Neuronal stem cell (in vitro differentiated cells): Measurements from ENCODE around the gene DTL.

Experiments used
- DNase-seq: peaks from one replicate; pipeline ENCODE4 v3.0.0-alpha.2; 2013; ENCODE audit warnings: low spot score
- H2AFZ ChIP-seq: one replicate; pipeline ENCODE4 v1.6.1; 2013; ENCODE audit warnings: mild to moderate bottlenecking, low read length, inconsistent platforms
- H2AK5ac ChIP-seq: 2 replicates; pipeline ENCODE4 v1.6.1; 2013; ENCODE audit warnings: low read depth, mild to moderate bottlenecking, inconsistent platforms, low read length, moderate library complexity, mixed read lengths
- H2BK120ac ChIP-seq: 2 replicates; pipeline ENCODE4 v1.6.1; 2013; ENCODE audit warnings: low read depth, mild to moderate bottlenecking, inconsistent platforms, low read length, moderate library complexity, mixed read lengths
- H2BK12ac ChIP-seq: one replicate; pipeline ENCODE4 v1.6.1; 2013; ENCODE audit warnings: low read length, inconsistent platforms
- H2BK15ac ChIP-seq: 2 replicates; pipeline ENCODE4 v1.6.1; 2013; ENCODE audit warnings: mild to moderate bottlenecking, low read length, inconsistent platforms, mixed read lengths
- H2BK5ac ChIP-seq: one replicate; pipeline ENCODE4 v1.6.1; 2013; ENCODE audit warnings: inconsistent platforms, mild to moderate bottlenecking, low read length, moderate library complexity
- H3K14ac ChIP-seq: one replicate; pipeline ENCODE4 v1.6.1; 2013; ENCODE audit warnings: low read length, inconsistent platforms
- H3K18ac ChIP-seq: 2 replicates; pipeline ENCODE4 v1.6.1; 2013; ENCODE audit warnings: low read length, inconsistent platforms
- H3K23ac ChIP-seq: 2 replicates; pipeline ENCODE4 v1.6.1; 2013; ENCODE audit warnings: low read depth, mild to moderate bottlenecking, mixed read lengths, low read length, inconsistent platforms; ENCODE audit not compliant: poor library complexity
- H3K27ac ChIP-seq: replicated peaks from 3 replicates; pipeline ENCODE4 v1.5.1; 2013; ENCODE audit warnings: low read length, inconsistent platforms
- H3K27me3 ChIP-seq, 3 experiments: 2 replicates each; pipeline ENCODE4 v1.6.1; 2013; ENCODE audit warnings: low read length in 3 of 3, mild to moderate bottlenecking in 2 of 3, inconsistent platforms in 1 of 3, low read depth in 1 of 3, mixed read lengths in 1 of 3, moderate library complexity in 1 of 3; ENCODE audit not compliant: control insufficient read depth in 3 of 3, insufficient read depth in 3 of 3
- H3K36me3 ChIP-seq, 2 donors: replicated peaks in 1 of 2; 2 replicates each; pipeline ENCODE4 v1.6.1; 2013; ENCODE audit warnings: low read length in 2 of 2; ENCODE audit not compliant: control insufficient read depth in 2 of 2, insufficient read depth in 2 of 2
- H3K4ac ChIP-seq: 2 replicates; pipeline ENCODE4 v1.6.1; 2013; ENCODE audit warnings: inconsistent platforms, mild to moderate bottlenecking, low read length, moderate library complexity
- H3K4me1 ChIP-seq, 2 donors: 1 replicate in 1 of 2; 2 replicates in 1 of 2; pipeline ENCODE4 v1.6.1; 2013; ENCODE audit warnings: low read length in 2 of 2, low read depth in 1 of 2; ENCODE audit not compliant: control insufficient read depth in 2 of 2, insufficient read depth in 1 of 2
- H3K4me2 ChIP-seq: one replicate; pipeline ENCODE4 v1.6.1; 2013; ENCODE audit warnings: mild to moderate bottlenecking, low read length, inconsistent platforms; ENCODE audit not compliant: insufficient read depth, poor library complexity, severe bottlenecking
- H3K4me3 ChIP-seq, 2 donors: 2 replicates each; pipeline ENCODE4 v1.5.1; 2013; ENCODE audit warnings: low read length in 2 of 2, mild to moderate bottlenecking in 2 of 2, inconsistent platforms in 1 of 2, moderate library complexity in 1 of 2
- H3K79me1 ChIP-seq: one replicate; pipeline ENCODE4 v1.6.1; 2013; ENCODE audit warnings: low read depth, mild to moderate bottlenecking, inconsistent platforms, low read length, moderate library complexity
- H3K9ac ChIP-seq: one replicate; pipeline ENCODE4 v1.6.1; 2013; ENCODE audit warnings: mild to moderate bottlenecking, low read depth, low read length, inconsistent platforms; ENCODE audit not compliant: poor library complexity
- H3K9me3 ChIP-seq, 2 donors: replicated peaks in 1 of 2; 2 replicates each; pipeline versions ENCODE3 to v1.6.1; 2013; ENCODE audit warnings: low read length in 2 of 2, mild to moderate bottlenecking in 2 of 2, inconsistent platforms in 1 of 2, low read depth in 1 of 2, mixed read lengths in 1 of 2, moderate library complexity in 1 of 2; ENCODE audit not compliant: control insufficient read depth in 2 of 2, insufficient read depth in 1 of 2
- H4K8ac ChIP-seq: one replicate; pipeline ENCODE4 v1.6.1; 2013; ENCODE audit warnings: low read depth, mild to moderate bottlenecking, inconsistent platforms, low read length, moderate library complexity
- H4K91ac ChIP-seq: one replicate; pipeline ENCODE4 v1.6.1; 2013; ENCODE audit warnings: low read length, low read depth, mild to moderate bottlenecking, inconsistent platforms; ENCODE audit not compliant: poor library complexity
- WGBS, 2 donors: extraction: QIAGEN DNeasy Blood & Tissue Kit; methylation state at CpG; one replicate each; pipeline ENCODE4 v1.1.7; 2013; ENCODE audit warnings: missing lambda C conversion rate in 2 of 2, mixed read lengths in 1 of 2; ENCODE audit not compliant: insufficient read length in 2 of 2, insufficient replicate concordance in 1 of 2; ENCODE audit errors: extremely low coverage in 2 of 2; 5-methylcytosine and 5-hydroxymethylcytosine counted together

The DTL gene

DNA sequence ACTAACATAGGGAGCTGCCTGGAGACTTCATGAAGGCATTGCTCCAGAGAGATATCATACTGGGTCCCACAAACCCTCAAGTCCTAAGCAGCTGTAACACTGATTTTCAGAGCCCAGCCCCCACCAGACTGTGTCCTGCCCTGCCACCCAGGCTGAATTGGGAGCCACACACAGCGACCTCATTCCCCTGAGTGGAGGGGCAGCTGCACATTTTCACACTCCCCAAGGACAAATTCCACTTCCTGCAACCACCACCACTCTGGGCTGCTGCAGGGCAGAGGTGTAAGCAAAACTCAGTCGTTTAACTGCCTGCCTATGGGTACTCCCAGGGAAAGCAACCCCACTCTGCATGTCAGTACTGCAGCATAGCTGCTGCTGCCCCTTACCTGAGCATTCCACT lies 19.8 kb downstream of the DTL start:
- Histone ChIP-seq H3K27ac (no peak overlapping the region), H3K27me3 (no peaks in the 10 kb centered on the region), H2BK15ac (no peak overlapping the region), H3K23ac (no peak overlapping the region), H3K79me1 (no peaks in the 10 kb centered on the region), H3K4me2 (no peak overlapping the region), H2BK5ac (no peak overlapping the region), H3K4ac (no peak overlapping the region), H2BK12ac (no peak overlapping the region), H3K9me3 (peaks cover 16 to 53% of the 10 kb centered on the region in 2 donors), H4K8ac (no peak overlapping the region), H3K14ac (no peak overlapping the region), H3K18ac (no peak overlapping the region), H2AFZ (no peak overlapping the region), H3K4me1 (no peaks in the 10 kb centered on the region), H3K9ac (no peak overlapping the region), H3K4me3 (no peak overlapping the region), H2BK120ac (no peak overlapping the region), H2AK5ac (no peak overlapping the region), H3K36me3 (peaks cover 31 to 94% of the 10 kb centered on the region in 2 donors), H4K91ac (no peak overlapping the region)
- DNase-seq: no peak
- WGBS, 2 donors: no CpG with 5 or more reads among the region's 2 CpGs

DNA sequence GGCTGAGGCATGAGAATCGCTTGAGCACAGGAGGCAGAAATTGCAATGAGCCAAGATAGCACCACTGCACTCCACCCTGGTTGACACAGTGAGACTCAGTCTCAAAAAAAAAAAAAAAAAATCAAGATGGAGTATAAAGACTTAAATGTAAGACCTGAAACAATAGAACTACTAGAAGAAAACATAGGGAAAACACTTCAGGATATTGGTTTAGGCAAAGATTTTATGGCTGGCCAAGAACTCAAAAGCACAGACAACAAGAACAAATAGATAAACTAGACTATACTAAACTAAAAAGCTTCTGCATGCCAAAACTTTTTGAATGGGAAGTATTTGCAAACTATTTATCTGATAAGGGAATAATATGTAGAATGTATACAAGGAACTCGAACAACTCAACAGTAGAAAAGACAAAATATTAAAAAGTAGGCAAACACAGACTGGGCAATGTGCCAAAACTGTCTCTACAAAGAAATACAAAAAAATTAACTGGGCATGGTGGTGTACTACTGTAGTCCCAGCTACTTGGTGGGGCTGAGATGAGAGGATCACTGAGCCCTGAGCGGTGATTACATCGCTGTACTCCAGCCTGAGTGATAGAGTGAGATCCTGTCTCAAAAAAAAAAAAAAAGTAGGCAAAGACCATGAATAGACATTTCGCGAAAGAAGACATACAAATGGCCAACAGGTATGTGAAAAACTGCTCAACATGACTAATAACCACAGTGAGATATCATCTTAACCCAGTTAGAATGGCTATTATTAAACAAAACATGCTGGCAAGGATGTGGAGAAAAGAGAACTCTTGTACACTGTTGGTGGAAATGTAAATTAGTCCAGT lies 25.3 kb downstream of the DTL start:
- no peak overlapping the region for H3K4me2 ChIP-seq
- peaks cover 5 to 31% of the 10 kb centered on the region in 2 donors for H3K9me3 ChIP-seq
- H3K36me3 ChIP-seq: peaks cover 14 to 98% of the 10 kb centered on the region in 2 donors
- no peak overlapping the region for H3K14ac ChIP-seq
- H3K27me3 ChIP-seq: no peaks in the 10 kb centered on the region
- H3K4ac ChIP-seq: no peak overlapping the region
- no peak overlapping the region for H4K8ac ChIP-seq
- no peak overlapping the region for H3K9ac ChIP-seq
- no peak overlapping the region for H3K4me3 ChIP-seq
- WGBS, 2 donors: no CpG with 5 or more reads among the region's 6 CpGs
- H2BK120ac ChIP-seq: no peak overlapping the region
- H2BK12ac ChIP-seq: no peak overlapping the region
- no peak overlapping the region for H2BK5ac ChIP-seq
- H3K23ac ChIP-seq: no peak overlapping the region
- H3K79me1 ChIP-seq: no peaks in the 10 kb centered on the region
- H4K91ac ChIP-seq: no peak overlapping the region
- H3K27ac ChIP-seq: no peak overlapping the region
- H2AFZ ChIP-seq: no peak overlapping the region
- no peaks in the 10 kb centered on the region for H3K4me1 ChIP-seq
- DNase-seq: no peak
- no peak overlapping the region for H3K18ac ChIP-seq
- no peak overlapping the region for H2BK15ac ChIP-seq
- H2AK5ac ChIP-seq: no peak overlapping the region

DNA sequence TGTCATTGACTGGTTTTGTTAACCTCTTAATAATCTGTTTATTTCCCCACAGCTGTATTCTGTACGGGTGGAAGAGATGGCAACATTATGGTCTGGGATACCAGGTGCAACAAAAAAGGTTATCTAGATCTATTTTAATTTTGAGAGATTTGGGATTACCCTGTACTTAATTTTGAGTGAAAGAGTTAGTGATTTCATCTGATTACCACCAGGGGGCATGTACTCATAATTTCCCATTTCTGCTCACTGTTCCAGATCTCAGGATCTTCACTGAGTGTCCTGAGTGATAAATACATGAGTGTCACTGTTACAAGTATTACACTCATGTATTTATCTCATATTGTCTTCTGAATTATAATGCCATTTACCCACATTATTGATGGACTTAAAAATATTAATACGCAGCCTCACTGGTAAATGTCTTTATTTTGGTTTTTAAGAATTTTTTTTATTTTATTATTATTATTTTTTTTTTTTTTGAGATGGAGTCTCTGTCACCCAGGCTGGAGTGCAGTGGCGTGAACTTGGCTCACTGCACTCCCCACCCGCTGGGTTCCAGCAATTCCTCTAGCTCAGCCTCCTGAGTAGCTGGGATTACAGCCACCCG lies 27.4 kb downstream of the DTL start:
- Histone ChIP-seq H3K14ac (no peak overlapping the region), H4K8ac (no peak overlapping the region), H2BK15ac (no peak overlapping the region), H2AFZ (no peak overlapping the region), H2AK5ac (no peak overlapping the region), H3K27me3 (no peaks in the 10 kb centered on the region), H2BK120ac (no peak overlapping the region), H2BK12ac (no peak overlapping the region), H3K36me3 (peaks cover 13 to 98% of the 10 kb centered on the region in 2 donors), H3K27ac (no peak overlapping the region), H3K4me3 (no peak overlapping the region), H3K23ac (no peak overlapping the region), H3K9ac (no peak overlapping the region), H3K4me2 (no peak overlapping the region), H3K4ac (no peak overlapping the region), H3K18ac (no peak overlapping the region), H4K91ac (no peak overlapping the region), H3K4me1 (no peaks in the 10 kb centered on the region), H2BK5ac (no peak overlapping the region), H3K9me3 (peaks cover 0 to 10% of the 10 kb centered on the region in 2 donors), H3K79me1 (no peaks in the 10 kb centered on the region)
- no CpG with 5 or more reads among the region's 5 CpGs for WGBS, 2 donors
- DNase-seq: peak; percentile 3

DNA sequence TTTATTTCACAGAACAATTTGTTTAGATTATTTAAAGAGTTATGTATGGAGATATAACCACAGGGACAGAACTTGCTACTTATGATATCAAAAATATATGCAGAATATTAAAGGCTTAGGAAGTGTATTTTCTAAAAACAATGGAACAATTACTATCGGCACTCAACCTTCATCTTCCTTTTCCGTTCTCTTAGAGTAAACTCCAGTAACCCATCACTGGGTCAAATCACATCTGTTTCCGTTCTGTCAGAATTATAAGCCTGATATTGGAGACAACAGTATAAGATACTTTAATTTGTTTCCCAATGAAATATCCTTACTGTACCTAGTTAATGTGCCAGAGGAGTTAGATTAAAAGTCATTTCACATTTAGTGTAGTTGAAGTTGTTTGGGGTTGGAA lies 32.2 kb downstream of the DTL start:
- H3K27ac ChIP-seq: no peak overlapping the region
- no peak overlapping the region for H2BK15ac ChIP-seq
- no peaks in the 10 kb centered on the region for H3K9me3 ChIP-seq
- H3K27me3 ChIP-seq: no peaks in the 10 kb centered on the region
- H3K4me1 ChIP-seq: no peaks in the 10 kb centered on the region
- H3K4me2 ChIP-seq: no peak overlapping the region
- no peak overlapping the region for H2AFZ ChIP-seq
- no peak overlapping the region for H3K9ac ChIP-seq
- no peak overlapping the region for H2BK120ac ChIP-seq
- no peak overlapping the region for H3K18ac ChIP-seq
- H2BK5ac ChIP-seq: no peak overlapping the region
- H3K4ac ChIP-seq: no peak overlapping the region
- H3K79me1 ChIP-seq: no peaks in the 10 kb centered on the region
- H2BK12ac ChIP-seq: no peak overlapping the region
- H4K8ac ChIP-seq: no peak overlapping the region
- no peak overlapping the region for H2AK5ac ChIP-seq
- H3K23ac ChIP-seq: no peak overlapping the region
- H3K4me3 ChIP-seq: no peak overlapping the region
- H3K14ac ChIP-seq: no peak overlapping the region
- no peak overlapping the region for H4K91ac ChIP-seq
- DNase-seq: no peak
- H3K36me3 ChIP-seq: peaks cover 15 to 96% of the 10 kb centered on the region in 2 donors
- WGBS, 2 donors: no CpG with 5 or more reads among the region's 3 CpGs
